GM18861 (cell line): ENCODE results near the gene DNAL1.
"Not testable (repeated sequence)": the region's sequence is repeated elsewhere in the genome, so short reads cannot be mapped to it uniquely, and the experiment has no call there.

Source experiments
- ATAC-seq: cut with Tn5 transposase; IDR thresholded peaks from one replicate; pipeline ENCODE4 v1.9.1; 2021; ENCODE audit not compliant: unreplicated experiment

The DNAL1 gene

DNA sequence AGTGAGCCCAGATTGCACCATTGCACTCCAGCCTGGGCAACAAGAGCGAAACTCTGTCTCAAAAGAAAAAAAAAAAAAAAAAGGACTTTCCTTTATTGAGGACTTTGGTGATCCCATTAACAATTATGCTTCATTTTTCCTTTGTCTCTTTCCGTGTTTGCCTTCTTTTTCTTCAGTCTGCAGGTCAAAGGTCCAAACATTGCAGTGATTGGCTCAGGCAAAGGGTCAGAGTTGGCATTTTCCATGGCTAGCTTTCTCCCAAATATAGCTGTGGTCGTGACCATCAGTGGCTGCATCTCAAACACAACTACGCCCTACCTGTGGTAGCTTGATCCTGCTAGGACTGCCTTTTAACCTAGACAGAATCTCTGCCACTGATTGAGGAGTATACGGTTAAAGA is 7.0 kb upstream of the DNAL1 start:
- no peak for ATAC-seq

DNA sequence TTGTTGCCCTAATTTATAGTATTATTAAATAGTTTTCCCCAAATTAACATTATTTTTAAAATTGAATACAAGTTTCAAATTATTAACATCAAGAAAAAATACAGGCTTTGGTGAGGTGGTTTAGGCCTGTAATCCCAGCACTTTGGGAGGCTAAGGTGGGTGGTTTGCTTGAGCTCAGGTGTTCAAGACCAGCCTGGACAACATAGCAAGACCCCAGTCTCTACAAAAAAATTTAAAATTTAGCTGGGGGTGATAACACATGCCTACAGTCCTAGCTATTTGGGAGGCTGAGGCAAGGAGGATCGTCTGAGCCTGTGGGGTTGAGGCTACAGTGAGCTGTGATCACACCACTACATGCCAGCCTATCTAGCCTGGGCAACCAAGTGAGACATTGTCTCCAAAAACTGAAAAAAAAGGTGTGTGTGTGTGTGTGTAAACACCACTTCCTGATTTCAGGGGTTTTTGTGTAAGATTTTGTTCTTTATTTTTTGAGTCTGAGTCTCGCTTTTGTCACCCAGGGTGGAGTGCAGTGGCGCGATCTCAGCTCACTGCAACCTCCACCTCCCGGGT is 3.9 kb upstream of the DNAL1 start:
- ATAC-seq = no peak

GRCh38 chr14:73645248-73645610 is 443 bp downstream of the DNAL1 start:
- no peak for ATAC-seq

DNA sequence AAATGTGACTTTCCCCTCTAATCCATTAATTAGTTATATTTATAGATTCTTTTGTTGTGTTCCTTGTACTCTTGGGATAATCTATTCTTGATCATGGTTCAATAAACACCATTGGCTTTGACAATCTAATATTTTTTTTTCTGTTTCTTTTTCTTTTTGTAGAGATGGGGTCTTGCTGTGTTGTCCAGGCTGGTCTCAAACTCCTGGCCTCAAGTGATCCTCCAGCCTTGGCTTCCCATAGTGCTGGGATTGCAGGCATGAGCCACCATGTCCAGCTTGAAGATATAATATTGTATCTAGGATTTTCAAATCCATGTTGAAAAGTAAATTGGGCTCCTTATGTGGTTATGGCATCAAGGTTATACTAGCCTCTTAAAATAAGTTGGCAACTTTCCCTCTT is 6.2 kb downstream of the DNAL1 start:
- no peak for ATAC-seq

- ATAC-seq = no peak
Measured at GRCh38 chr14:73655851-73656250, 11.1 kb downstream of the DNAL1 start.

GRCh38 chr14:73659202-73659601 is 14.4 kb downstream of the DNAL1 start:
- not testable (repeated sequence) for ATAC-seq

- no peak for ATAC-seq
Measured at GRCh38 chr14:73660511-73660910, 15.7 kb downstream of the DNAL1 start.

DNA sequence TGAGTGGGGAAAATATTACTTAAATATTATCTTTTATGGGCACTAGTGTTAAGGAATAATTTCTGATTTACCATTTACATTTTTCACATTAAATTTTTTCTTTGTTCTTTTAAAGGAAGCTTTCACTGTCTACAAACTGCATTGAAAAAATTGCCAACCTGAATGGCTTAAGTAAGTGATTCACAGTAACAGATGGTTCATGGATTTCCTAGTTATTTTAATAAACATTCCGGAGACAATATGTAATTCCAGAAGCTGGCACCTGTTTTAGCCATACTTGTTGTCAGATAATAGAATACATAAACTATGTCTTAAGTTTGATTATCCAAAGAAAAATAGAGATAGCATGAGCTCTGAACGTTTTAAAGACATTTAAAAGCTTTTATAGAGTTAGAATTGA is 17.1 kb downstream of the DNAL1 start:
- ATAC-seq = no peak

DNA sequence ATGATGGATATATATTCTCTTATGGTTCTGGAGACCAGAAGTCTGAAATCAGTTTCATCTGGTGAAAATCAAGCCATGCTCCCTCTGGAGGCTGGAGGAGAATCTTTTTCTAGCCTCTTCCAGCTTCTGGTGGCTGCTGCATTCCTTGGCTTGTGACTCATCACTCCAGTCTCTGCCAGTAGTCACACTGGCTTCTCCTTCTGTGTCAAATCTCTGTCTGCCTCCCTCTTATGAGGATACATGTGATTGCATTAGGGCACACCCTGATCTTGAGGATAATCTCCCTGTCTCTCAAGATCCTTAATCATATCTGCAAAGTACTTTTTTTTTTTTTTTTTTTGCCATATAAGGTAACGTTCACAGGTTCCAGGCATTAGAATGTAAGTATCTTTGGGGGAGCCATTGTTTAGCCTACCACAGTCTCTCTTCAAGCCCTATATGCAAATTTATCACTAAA is 17.7 kb downstream of the DNAL1 start:
- ATAC-seq = no peak

- no peak for ATAC-seq
Measured at GRCh38 chr14:73663548-73664212, 18.9 kb downstream of the DNAL1 start.

- ATAC-seq = no peak
Measured at GRCh38 chr14:73665130-73665529, 20.3 kb downstream of the DNAL1 start.

- ATAC-seq = no peak
Measured at GRCh38 chr14:73666583-73666982, 21.8 kb downstream of the DNAL1 start.

GRCh38 chr14:73667854-73668253 is 23.1 kb downstream of the DNAL1 start:
- ATAC-seq = no peak

- ATAC-seq = no peak
Measured at GRCh38 chr14:73674986-73675385, 30.2 kb downstream of the DNAL1 start.

GRCh38 chr14:73678698-73679097 is 33.9 kb downstream of the DNAL1 start:
- no peak for ATAC-seq

GRCh38 chr14:73680821-73681220 is 36.0 kb downstream of the DNAL1 start:
- ATAC-seq = no peak

DNA sequence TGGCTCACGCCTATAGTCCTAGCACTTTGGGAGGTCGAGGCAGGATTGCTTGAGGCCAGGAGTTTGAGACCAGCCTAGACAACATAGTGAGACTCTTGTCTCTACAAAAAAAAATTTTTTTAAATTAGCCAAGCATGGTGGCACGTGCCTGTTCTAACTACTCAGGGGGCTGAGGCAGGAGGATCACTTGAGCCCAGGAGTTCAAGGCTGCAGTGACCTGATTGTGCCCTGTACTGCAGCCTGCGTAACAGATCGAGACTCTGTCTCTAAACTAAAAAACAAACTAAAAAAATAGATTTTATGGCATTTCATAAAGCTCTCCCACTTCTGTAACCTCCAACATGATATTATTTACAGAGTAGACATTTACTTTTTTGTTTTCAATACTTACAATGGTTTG is 39.8 kb downstream of the DNAL1 start:
- no peak for ATAC-seq

- no peak for ATAC-seq
Measured at GRCh38 chr14:73685328-73685727, 40.5 kb downstream of the DNAL1 start.

DNA sequence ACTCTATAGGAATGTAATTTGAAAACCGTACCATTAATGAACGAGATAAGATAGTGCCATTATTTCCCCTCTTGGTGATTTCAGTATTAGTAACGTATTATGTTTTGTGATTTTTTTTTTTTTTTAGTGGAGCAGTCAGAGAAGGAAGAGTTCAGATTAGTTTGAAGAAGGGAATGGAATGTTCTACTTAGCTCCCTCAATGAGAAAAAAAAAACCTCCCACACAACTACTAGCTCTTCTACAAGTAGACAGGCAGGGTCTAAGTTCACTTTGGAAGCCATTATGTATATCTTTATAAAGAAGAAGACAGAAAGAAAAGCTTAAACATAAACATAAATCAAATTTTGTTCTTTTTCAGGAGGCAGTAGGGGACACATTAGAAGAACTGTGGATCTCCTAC is 42.1 kb downstream of the DNAL1 start:
- ATAC-seq = no peak

GRCh38 chr14:73694083-73694482 is 49.3 kb downstream of the DNAL1 start:
- no peak for ATAC-seq

GRCh38 chr14:73695082-73695481 is 50.3 kb downstream of the DNAL1 start:
- ATAC-seq = no peak

- peak; percentile 28 for ATAC-seq
Measured at GRCh38 chr14:73695997-73696396, 51.2 kb downstream of the DNAL1 start.
